HG02884 (cell line): ENCODE data around the gene RHBDL1.

Source experiments
- ATAC-seq: cut with Tn5 transposase; IDR thresholded peaks from one replicate; pipeline ENCODE4 v1.9.1; 2021; ENCODE audit warnings: mild to moderate bottlenecking, moderate library complexity; ENCODE audit not compliant: unreplicated experiment

The RHBDL1 gene

DNA sequence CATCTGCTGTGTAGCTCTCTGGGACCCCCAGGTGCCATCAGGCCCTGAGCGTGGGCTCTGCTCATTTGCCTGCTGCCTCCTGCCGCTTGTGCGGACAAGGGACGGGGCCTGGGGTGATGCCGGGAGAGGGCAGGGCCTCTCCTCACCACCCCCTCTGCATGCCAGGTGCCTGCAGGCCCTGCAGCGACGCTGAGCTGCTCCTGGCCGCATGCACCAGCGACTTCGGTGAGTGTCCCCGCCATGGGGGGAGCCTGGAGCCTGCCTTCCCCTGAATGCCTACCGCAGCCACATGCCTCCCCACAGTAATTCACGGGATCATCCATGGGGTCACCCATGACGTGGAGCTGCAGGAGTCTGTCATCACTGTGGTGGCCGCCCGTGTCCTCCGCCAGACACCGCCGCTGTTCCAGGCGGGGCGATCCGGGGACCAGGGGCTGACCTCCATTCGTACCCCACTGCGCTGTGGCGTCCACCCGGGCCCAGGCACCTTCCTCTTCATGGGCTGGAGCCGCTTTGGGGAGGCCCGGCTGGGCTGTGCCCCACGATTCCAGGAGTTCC, 41.4 kb downstream of the RHBDL1 start:
- no peak for ATAC-seq

DNA sequence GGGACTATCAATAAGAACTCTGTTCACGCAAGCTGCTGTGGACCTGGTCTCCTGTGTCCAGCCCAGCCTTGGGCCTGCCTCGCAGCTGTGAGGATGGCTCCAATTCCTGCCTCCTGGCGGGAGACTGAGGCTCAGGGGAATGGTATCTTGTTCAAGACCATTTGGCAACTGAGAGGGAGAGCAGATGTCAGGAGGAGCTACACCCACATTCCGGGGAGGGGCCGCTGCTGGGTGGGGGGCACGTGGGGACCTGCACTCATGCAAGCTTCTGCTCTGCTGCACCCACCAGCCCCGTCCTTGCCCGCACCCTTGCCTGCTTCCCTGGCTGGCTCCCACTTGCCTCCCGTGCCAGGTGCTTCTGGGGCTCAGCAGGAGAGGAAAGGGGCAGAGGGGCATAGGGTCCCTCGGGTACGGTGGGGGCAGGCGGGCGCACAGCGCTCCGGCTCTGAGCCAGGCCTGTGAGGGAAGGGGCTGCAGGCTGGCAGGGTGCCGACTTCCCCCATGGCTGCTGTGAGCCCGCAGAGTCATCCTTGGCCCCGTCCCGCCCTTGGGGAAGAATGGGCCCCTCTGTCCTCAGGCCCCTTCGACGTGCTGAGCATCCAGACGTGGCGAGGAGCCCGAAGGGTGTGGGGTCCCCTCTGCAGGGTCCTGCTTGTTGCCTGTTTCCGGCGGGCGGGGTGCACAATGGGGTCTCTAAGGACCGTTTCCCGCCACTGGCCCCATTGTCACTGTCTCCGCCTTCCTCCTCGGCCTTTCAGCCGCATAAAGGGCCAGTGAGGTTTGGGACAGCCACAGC, 42.2 kb downstream of the RHBDL1 start:
- no peak for ATAC-seq

GRCh38 chr16:718389-718788, 42.9 kb downstream of the RHBDL1 start:
- no peak for ATAC-seq

DNA sequence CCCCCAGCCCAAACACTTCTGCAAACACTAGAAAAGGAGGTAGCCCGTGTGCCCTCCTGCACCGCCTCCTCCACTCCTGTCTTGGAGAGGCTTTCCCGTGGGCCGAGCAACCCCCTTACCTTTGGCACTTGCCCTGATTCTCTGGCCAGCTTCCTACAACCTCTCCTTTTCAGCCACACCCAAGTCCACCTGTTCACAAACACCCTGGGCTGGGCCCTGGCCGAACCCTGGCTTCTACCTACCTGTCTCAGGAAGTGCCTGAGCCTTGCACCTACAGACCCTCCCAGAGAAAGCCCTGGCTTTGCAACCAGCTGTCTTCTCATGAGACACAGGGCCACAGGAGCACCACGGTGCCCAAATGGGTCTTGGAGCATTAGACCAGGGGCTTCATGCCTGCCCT, 43.5 kb downstream of the RHBDL1 start:
- ATAC-seq = no peak

GRCh38 chr16:719815-720446, 44.5 kb downstream of the RHBDL1 start:
- ATAC-seq = no peak

GRCh38 chr16:720447-720989, 45.0 kb downstream of the RHBDL1 start:
- ATAC-seq = no peak

DNA sequence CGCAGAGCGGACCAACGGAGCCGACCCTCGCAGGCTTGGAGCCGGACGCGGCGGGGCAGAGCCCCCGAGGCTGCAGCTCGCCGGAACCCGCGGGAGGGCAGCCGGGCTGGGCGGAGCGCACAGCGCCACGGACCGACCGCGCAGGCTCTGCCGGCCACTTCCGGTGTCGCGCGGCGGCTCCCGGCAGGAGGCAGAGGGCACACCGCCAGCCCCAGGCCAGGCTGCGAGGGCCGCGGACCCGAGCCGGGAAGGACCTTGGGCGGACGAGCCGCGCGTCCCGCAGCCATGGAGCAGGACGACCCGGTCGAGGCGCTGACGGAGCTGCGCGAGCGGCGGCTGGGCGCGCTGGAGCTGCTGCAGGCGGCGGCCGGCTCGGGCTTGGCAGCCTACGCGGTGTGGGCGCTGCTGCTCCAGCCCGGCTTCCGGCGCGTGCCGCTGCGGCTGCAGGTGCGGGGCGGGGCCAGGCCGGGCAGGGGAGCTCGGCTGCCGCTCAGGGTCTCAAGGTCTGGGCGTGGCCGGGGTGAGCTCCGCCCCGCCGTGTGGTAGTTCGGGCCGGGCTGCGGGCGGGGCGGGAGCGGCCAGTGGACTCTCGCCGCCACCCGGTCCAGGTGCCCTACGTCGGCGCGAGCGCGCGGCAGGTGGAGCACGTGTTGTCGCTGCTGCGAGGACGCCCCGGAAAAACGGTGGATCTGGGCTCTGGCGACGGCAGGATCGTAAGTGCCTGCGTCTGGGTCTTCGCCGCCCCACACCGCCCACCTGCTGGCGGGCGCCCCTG, 45.7 kb downstream of the RHBDL1 start, which contains the start of gene ANTKMT:
ANTKMT (plus strand) TSS at position 157 of the 775 bp plus-strand sequence; CDS start at position 286, 129 bp downstream.
- peak; percentile 69 for ATAC-seq

DNA sequence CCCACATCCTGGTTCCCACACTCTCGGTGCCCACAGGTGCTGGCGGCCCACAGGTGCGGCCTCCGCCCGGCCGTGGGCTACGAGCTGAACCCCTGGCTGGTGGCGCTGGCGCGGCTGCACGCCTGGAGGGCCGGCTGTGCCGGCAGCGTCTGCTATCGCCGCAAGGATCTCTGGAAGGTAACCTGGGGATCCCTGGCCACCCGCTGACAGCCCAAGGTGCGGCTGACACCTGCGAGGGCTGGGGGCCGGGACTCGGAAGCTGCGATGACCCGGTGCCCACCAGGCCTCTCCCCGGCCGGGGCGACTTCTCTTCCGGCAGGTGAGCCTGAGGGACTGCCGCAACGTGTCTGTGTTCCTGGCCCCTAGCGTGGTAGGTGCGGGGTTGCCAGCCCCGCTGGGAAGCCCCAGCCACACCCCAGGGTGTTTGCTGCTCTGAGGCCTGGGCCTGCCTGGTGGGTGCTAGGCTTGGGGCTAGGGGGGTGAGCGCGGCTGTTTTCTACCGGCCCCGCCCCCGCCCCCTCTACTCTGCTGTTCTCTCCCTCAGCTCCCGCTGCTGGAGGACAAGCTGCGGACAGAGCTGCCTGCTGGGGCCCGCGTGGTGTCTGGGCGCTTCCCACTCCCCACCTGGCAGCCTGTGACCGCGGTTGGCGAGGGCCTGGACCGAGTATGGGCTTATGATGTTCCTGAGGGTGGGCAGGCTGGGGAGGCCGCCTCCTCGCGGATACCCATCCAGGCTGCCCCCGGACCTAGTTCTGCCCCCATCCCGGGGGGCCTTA, 46.5 kb downstream of the RHBDL1 start:
- ATAC-seq = no peak

GRCh38 chr16:722835-723633, 47.6 kb downstream of the RHBDL1 start:
- ATAC-seq = no peak

DNA sequence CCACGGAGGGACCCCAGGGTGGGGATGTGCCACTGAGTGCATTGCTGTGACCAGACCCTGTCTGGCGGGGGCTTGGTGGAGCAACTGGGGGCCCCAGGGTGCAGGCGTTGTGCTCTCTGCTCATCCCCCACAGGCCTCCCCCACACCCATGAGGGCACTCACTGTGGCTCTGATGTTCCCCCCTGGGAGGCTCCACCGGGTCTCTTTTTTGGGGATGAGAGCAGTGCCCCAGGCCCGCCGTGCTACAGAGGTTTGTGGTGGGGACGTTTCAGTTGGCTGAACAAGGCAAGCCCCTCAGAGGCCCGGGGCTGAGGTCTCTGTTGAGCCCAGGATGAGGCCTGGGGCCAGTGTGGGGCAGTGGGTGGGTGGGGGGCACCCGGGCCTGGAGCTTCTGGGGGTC, 48.2 kb downstream of the RHBDL1 start:
- ATAC-seq = no peak

GRCh38 chr16:724188-725040, 48.9 kb downstream of the RHBDL1 start:
- ATAC-seq = no peak

GRCh38 chr16:725041-725376, 49.5 kb downstream of the RHBDL1 start:
- ATAC-seq = no peak

- no peak for ATAC-seq
Observed at GRCh38 chr16:725463-726187, 50.2 kb downstream of the RHBDL1 start.

DNA sequence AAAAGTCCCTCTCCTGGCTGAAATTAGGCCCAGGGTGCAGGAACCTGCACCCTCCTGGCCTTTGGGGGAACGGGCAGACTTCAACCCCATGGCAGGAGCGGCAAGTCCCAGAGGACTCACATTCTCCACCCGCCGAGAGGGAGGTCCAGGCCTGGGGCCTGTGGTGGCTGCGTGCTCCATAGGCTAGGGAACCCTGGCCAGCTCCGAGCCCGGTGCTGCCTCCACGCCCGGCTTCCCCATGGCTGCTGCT, 50.6 kb downstream of the RHBDL1 start:
- no peak for ATAC-seq

DNA sequence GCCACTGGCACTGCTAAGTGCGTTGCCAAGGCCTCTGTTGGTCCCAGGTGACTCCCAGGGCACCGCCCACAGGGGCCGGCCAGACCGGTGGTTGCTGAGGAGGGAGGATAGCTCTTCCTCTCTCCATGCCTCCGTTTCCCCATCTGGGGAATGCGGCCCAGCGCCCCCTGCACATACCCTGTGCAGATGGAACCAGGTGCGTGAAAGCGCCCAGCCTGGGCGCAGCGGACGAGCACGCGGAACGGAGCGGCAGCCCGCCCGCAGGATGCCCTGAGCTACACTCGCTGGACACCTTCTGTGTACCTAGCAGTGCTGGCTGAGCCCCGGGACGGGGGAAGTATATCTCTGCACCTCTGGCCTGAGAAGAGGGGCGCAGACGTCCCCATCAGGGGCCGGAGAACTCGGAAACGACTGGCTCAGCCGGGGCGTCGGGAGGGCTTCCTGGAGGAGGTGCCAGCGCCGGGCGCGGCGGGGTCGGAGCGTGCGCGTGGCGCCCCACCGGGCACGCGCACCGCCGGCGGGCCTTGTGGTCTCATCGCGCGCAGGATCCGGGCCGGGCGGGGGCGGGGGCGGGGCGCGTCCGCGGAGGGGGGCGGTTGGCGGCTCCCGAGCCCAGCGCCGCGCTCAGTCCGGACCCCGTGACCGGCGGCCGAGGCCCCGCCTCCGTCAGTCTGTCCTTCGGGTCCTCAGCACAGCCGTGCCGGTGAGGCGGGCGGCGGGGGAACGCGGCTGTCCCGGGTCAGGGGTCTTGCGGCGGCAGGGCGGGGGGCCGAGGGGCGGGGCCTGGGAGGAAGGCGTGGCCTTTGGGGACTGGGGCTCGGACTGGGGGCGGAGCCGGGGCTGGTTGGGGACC, 51.2 kb downstream of the RHBDL1 start, which contains the start of the genes CCDC78 and HAGHL:
CCDC78 (minus strand) TSS at position 6 of the 853 bp plus-strand sequence. CDS start 76 bp downstream, outside the sequence.
HAGHL (plus strand) TSS at position 669 of the 853 bp plus-strand sequence. CDS start 404 bp downstream, outside the sequence.
- ATAC-seq = no peak

GRCh38 chr16:727291-727977, 52.0 kb downstream of the RHBDL1 start:
- ATAC-seq = no peak
